ENCODE measurements around the gene C2orf74.
"Not testable (repeated sequence)": the region's sequence is repeated elsewhere in the genome, so short reads cannot be mapped to it uniquely, and the experiment has no call there.

GRCh38 chr2:61165082-61165481 lies 3.1 kb downstream of the C2orf74 start:
- TF ChIP-seq CTCF (IDR thresholded peaks at IDR 0.05; ENCODE audit: insufficient read depth, low read length, poor library complexity, severe bottlenecking); EZH2phosphoT487 (conservative IDR thresholded peaks at IDR 0.05; ENCODE audit: low read length): not testable (repeated sequence)

Data from SU-DHL-6 (cell line).